Vagina (tissue), 2 donors: Measurements from ENCODE around the gene SNX24.

ENCODE experiments used
- CTCF ChIP-seq, 3 experiments: fragments of 450-650 bp in 2 of 3; fragments of 200-600 bp in 1 of 3; sonication (generic) in 1 of 3; IDR thresholded peaks; one replicate each; pipeline ENCODE4 v1.5.1; 2017 to 2019; ENCODE audit warnings: antibody characterized with exemption in 3 of 3, mild to moderate bottlenecking in 2 of 3, moderate library complexity in 2 of 3
- POLR2AphosphoS5 ChIP-seq, 2 donors: sonication (generic); formaldehyde crosslinking; IDR thresholded peaks; one replicate each; pipeline ENCODE4 v1.9.0; 2017; ENCODE audit warnings: antibody characterized with exemption in 2 of 2, mild to moderate bottlenecking in 2 of 2, low read depth in 1 of 2; ENCODE audit not compliant: insufficient read depth in 1 of 2

DNA sequence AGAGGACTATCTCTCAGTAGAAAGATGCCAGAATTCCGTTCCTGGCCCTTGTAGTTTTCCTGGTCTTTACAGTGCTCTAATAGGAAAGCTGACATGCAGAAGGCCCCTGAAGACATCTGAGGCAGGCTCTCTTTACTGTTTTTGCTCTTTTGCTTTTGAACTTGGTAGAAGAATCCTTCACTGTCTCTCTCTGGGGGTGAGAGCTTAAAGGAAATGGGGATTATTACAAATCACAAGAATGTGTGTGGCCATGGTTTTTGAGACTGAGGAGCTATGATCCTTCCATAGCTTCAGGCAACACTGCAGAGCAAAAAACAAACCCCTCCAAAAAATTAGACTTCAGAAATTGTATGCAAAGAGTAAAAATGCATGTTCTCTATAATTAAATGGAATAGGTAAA is 102.0 kb downstream of the SNX24 start:
- TF ChIP-seq CTCF (IDR thresholded peaks at IDR 0.05) (no peak), POLR2AphosphoS5 (IDR thresholded peaks at IDR 0.05; ENCODE audit: insufficient read depth in 1 of 2, low read depth in 1 of 2) (no peak)
